OCI-LY7 (cell line): ENCODE measurements around the gene CBX2. TPM values are rescaled to one million over a fixed set of nuclear protein-coding genes. Genes with fewer than 3 reads are reported as not detected.

Source experiments
- BruUV-seq: library from RNA; stranded (reverse); fragments of 400-500 nt; replicated peaks from 2 replicates; lab custom pipeline; 2021; lab: Mats Ljungman, UMichigan
- CTCF ChIA-PET: fragments of 300-600 bp; sonication (Branson Sonifier 250); formaldehyde crosslinking; loops from one replicate; lab custom pipeline; 2022; ENCODE audit warnings: antibody characterized with exemption; ENCODE audit not compliant: unreplicated experiment; lab: Charles Lee
- POLR2A ChIA-PET: fragments of 300-600 bp; sonication (Branson Sonifier 250); formaldehyde crosslinking; loops from one replicate; lab custom pipeline; 2022; ENCODE audit warnings: antibody characterized with exemption; lab: Charles Lee
- DNase-seq: peaks from one replicate; pipeline ENCODE4 v3.0.0-alpha.2; 2015; ENCODE audit warnings: low spot score
- H2AFZ ChIP-seq: fragments of 200-600 bp; sonication (generic), shearing (Covaris generic); 2 replicates; pipeline ENCODE4 v1.6.1; 2014; ENCODE audit warnings: mild to moderate bottlenecking, antibody characterized with exemption, low read length, moderate library complexity
- H3K27ac ChIP-seq: fragments of 200-600 bp; sonication (generic); 2 replicates; pipeline ENCODE4 v1.5.1; 2014; ENCODE audit warnings: mixed run types, low read depth, mild to moderate bottlenecking, moderate library complexity, low read length, inconsistent platforms; ENCODE audit not compliant: poor library complexity, severe bottlenecking
- H3K36me3 ChIP-seq: fragments of 200-600 bp; sonication (generic); 2 replicates; pipeline ENCODE4 v1.6.1; 2014; ENCODE audit warnings: mild to moderate bottlenecking, antibody characterized with exemption, low read length, moderate library complexity, mixed read lengths; ENCODE audit not compliant: insufficient read depth
- H3K4me1 ChIP-seq: fragments of 200-600 bp; sonication (generic); 2 replicates; pipeline ENCODE4 v1.5.1; 2014; ENCODE audit warnings: mild to moderate bottlenecking, low read length; ENCODE audit not compliant: insufficient read depth, poor library complexity, severe bottlenecking
- H3K4me2 ChIP-seq: fragments of 200-600 bp; sonication (generic); 2 replicates; pipeline ENCODE4 v1.6.1; 2014; ENCODE audit warnings: mild to moderate bottlenecking, low read length
- H3K4me3 ChIP-seq: fragments of 200-600 bp; sonication (generic); 2 replicates; pipeline ENCODE4 v1.5.1; 2014; ENCODE audit warnings: mild to moderate bottlenecking, low read depth, low read length; ENCODE audit not compliant: poor library complexity, severe bottlenecking
- H3K79me2 ChIP-seq: fragments of 200-600 bp; sonication (generic); 2 replicates; pipeline ENCODE4 v1.6.1; 2016; ENCODE audit warnings: low read depth, mild to moderate bottlenecking, low read length, moderate library complexity, mixed read lengths; ENCODE audit not compliant: insufficient read depth
- H3K9me2 ChIP-seq: fragments of 200-600 bp; sonication (generic); 2 replicates; pipeline ENCODE4 v1.6.1; 2016; ENCODE audit warnings: mild to moderate bottlenecking, low read length, mixed read lengths; ENCODE audit not compliant: insufficient read depth
- H3K9me3 ChIP-seq: fragments of 200-600 bp; sonication (generic); 2 replicates; pipeline ENCODE4 v1.6.1; 2014; ENCODE audit warnings: mild to moderate bottlenecking, mixed run types, low read length, mixed read lengths
- H4K20me1 ChIP-seq: fragments of 200-600 bp; sonication (generic); 2 replicates; pipeline ENCODE4 v1.6.1; 2014; ENCODE audit warnings: mild to moderate bottlenecking, antibody characterized with exemption, low read length, moderate library complexity, mixed read lengths; ENCODE audit not compliant: insufficient read depth
- EZH2phosphoT487 ChIP-seq: fragments of 200-600 bp; sonication (generic); IDR thresholded peaks from 2 replicates; pipeline ENCODE4 v1.6.1; 2018; ENCODE audit warnings: low read depth, borderline replicate concordance, mild to moderate bottlenecking, mixed run types, antibody characterized with exemption, low read length, moderate library complexity, mixed read lengths
- intact Hi-C: fragments of 100-400 bp; cut with micrococcal nuclease; formaldehyde crosslinking; loops from one replicate; pipeline ENCODE4 v1.10.0; 2022; ENCODE audit not compliant: unreplicated experiment
- total RNA-seq, 2 experiments: library from RNA; depleted of rRNA in 1 of 2; stranded (reverse); fragments of >200 nt in 1 of 2; shearing (Covaris generic) in 1 of 2; gene quantifications; 2 replicates each; pipeline ENCODE4 v1.2.3, GENCODE V29; 2014 to 2022
- TF ChIP-seq, protein P1 (sequence below): fragments of 200-600 bp; sonication (generic); conservative IDR thresholded peaks from 2 replicates; pipeline ENCODE4 v1.5.1; 2014; ENCODE audit warnings: mild to moderate bottlenecking, antibody characterized with exemption, low read length, moderate library complexity, mixed read lengths

CBX2 gene
- total RNA-seq, 2 experiments from 2014 or later: 27.9 to 29.9 TPM

DNA sequence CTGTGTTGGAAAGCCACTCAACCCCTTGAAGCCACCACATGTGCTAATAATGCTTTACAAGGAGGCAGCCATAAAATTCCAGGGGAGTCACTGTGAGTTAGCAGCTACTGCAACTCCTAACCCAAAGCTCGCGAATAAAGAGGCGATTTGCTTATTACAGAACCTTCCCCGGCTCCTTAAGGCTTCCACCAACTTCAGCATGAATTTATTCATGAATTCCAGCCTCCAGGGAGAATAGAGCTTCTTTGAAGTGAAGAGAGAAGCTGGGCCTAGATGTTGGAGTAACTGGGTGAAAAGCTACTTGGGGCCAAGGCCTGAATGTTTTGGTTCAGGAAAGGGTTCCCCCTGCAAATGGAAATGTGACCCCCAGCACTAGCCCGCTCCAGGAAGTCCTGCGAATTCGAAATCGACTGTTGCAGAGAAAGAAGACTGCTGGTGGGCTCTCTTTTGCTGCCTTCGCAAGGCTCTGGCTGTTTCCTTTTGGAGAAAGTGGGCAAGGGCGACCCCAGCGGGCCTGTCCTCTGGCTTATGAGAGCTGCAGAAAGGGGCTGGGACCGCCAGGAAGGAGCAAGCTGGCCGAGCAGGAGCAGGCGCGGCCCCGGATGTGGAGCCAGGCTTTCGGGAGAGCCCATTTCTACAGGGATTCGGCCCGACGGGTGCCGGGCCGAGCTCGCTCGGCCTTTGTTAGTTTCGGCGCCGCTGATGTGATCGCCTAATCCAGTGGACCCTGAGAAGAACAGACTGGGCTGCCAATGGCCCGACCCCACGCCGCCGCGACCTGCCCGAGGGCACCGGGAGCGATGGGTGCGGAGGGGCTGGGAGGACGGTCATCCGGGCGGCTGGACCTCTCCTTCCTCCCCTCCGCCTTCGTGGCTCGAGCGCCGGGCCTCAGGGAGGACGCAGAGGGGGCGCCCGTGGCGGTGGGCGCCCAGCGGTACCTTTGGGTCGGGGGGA lies 11.3 kb downstream of the CBX2 start:
- no peak overlapping the region for H2AFZ ChIP-seq
- H3K27ac ChIP-seq: no peak overlapping the region
- intact Hi-C loops: loop anchor here (2.0 kb wide), 2 partner anchors 128 to 182 kb away; no protein-coding TSS in a partner anchor
- TF ChIP-seq EZH2phosphoT487: no peak
- TF ChIP-seq, protein P1, sequence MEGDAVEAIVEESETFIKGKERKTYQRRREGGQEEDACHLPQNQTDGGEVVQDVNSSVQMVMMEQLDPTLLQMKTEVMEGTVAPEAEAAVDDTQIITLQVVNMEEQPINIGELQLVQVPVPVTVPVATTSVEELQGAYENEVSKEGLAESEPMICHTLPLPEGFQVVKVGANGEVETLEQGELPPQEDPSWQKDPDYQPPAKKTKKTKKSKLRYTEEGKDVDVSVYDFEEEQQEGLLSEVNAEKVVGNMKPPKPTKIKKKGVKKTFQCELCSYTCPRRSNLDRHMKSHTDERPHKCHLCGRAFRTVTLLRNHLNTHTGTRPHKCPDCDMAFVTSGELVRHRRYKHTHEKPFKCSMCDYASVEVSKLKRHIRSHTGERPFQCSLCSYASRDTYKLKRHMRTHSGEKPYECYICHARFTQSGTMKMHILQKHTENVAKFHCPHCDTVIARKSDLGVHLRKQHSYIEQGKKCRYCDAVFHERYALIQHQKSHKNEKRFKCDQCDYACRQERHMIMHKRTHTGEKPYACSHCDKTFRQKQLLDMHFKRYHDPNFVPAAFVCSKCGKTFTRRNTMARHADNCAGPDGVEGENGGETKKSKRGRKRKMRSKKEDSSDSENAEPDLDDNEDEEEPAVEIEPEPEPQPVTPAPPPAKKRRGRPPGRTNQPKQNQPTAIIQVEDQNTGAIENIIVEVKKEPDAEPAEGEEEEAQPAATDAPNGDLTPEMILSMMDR: no peak
- H3K4me2 ChIP-seq: no peak overlapping the region
- H3K36me3 ChIP-seq: 0 out of 2 replicates have a peak, but pooled peaks cover 3% of the 10 kb centered on the region
- DNase-seq: no peak
- H3K9me2 ChIP-seq: no peaks in the 10 kb centered on the region
- ChIA-PET POLR2A (no interaction called here), CTCF (interaction anchor here (0.6 to 1.0 kb wide), 2 partner anchors 46 to 48 kb away, joined by 3 read pairs; no protein-coding TSS in a partner anchor)
- H3K4me3 ChIP-seq: no peak overlapping the region
- no peaks in the 10 kb centered on the region for H3K9me3 ChIP-seq
- no TSS peak for BruUV-seq
- H3K4me1 ChIP-seq: peaks cover 4% of the 10 kb centered on the region
- no peaks in the 10 kb centered on the region for H3K79me2 ChIP-seq
- H4K20me1 ChIP-seq: no peaks in the 10 kb centered on the region

DNA sequence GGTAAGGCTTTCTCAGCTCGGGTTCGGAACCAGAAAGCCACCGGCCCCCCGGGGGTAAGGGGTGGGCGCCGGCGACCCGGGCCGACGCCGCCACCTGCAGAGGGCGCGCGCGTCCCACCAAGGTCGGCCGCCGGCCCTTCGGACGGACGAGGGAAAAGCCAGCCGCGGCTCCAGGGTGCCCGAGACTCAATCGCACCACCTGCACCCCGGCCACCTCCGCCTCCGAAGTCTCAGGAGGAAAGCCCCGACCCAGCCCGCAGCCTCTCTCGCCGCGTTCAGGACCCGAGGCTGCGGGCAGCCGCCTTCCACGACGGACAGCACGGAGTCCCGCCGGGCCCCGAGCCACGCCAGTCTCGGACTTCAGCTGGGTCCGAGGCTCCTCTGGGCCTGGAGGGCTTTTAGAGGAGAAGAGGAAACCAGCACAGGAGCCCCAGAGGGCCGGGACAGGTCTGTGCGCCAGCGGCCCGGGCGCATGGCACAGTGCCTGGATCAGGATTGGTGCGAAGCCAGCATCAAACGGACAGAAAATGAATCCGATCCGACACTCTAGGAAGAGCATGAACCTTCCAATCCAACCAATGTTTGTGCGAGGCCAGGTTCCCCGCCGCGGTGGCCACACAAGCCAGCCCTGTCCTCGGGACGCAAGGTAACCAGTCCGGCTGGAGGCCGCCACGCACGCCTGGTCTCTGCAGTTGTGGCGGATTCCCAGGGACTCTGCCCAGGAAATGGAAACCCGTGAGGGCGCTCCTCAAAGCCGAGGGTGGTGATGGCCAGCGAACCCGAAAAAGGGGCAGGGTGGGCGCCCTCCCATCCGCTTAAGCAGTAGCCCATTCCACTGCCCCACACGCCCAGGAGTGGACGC lies 12.2 kb downstream of the CBX2 start:
- Histone ChIP-seq H3K36me3 (peaks cover 6% of the 10 kb centered on the region), H3K9me2 (no peaks in the 10 kb centered on the region), H3K4me1 (peaks cover 10% of the 10 kb centered on the region), H3K9me3 (no peaks in the 10 kb centered on the region), H3K27ac (no peak overlapping the region), H2AFZ (no peak overlapping the region), H3K79me2 (no peaks in the 10 kb centered on the region), H4K20me1 (no peaks in the 10 kb centered on the region), H3K4me2 (no peak overlapping the region), H3K4me3 (no peak overlapping the region)
- DNase-seq: peak; percentile 70
- intact Hi-C loops: loop anchor here (2.0 kb wide), 2 partner anchors 127 to 181 kb away; no protein-coding TSS in a partner anchor
- POLR2A ChIA-PET: no interaction called here
- TF ChIP-seq EZH2phosphoT487: no peak
- TF ChIP-seq, protein P1: peak; percentile 94
- CTCF ChIA-PET: interaction anchor here (1.0 kb wide), 1 partner anchor 47 kb away, joined by 3 read pairs; no protein-coding TSS in a partner anchor
- BruUV-seq: no TSS peak
